Endothelial cell (in vitro differentiated cells): ENCODE data around the gene TMEM256. TPM values are rescaled to one million over a fixed set of nuclear protein-coding genes. Genes with fewer than 3 reads are reported as not detected.

ENCODE experiments used
- DNase-seq: peaks from one replicate; pipeline ENCODE4 v3.0.0; 2021; ENCODE audit warnings: low spot score
- H3K27ac Mint-ChIP-seq: one replicate; pipeline ENCODE4 v1.8.0; 2021; ENCODE audit warnings: mixed read lengths, inconsistent platforms; ENCODE audit not compliant: unreplicated experiment
- H3K27me3 Mint-ChIP-seq: one replicate; pipeline ENCODE4 v1.8.0; 2021; ENCODE audit warnings: mild to moderate bottlenecking, moderate library complexity, mixed read lengths, inconsistent platforms; ENCODE audit not compliant: unreplicated experiment
- H3K36me3 Mint-ChIP-seq: one replicate; pipeline ENCODE4 v1.8.0; 2021; ENCODE audit warnings: mild to moderate bottlenecking, low read depth, mixed read lengths, inconsistent platforms; ENCODE audit not compliant: unreplicated experiment
- H3K4me1 Mint-ChIP-seq: one replicate; pipeline ENCODE4 v1.8.0; 2021; ENCODE audit warnings: mild to moderate bottlenecking, mixed read lengths, inconsistent platforms; ENCODE audit not compliant: unreplicated experiment
- H3K4me3 Mint-ChIP-seq: one replicate; pipeline ENCODE4 v1.8.0; 2021; ENCODE audit warnings: mild to moderate bottlenecking, mixed read lengths, inconsistent platforms; ENCODE audit not compliant: unreplicated experiment
- H3K9me3 Mint-ChIP-seq: one replicate; pipeline ENCODE4 v1.8.0; 2021; ENCODE audit warnings: mixed read lengths, inconsistent platforms; ENCODE audit not compliant: unreplicated experiment
- CTCF ChIP-seq: fragments of 200-600 bp; sonication (generic); IDR thresholded peaks from one replicate; pipeline ENCODE4 v1.5.0; 2021; ENCODE audit warnings: antibody characterized with exemption; ENCODE audit not compliant: unreplicated experiment
- total RNA-seq: library from RNA; stranded (reverse); fragmentation: NEBNext Ultra II Directional; extraction: Animal tissue kit (Norgen Biotek cat#: 25700); gene quantifications from one replicate; pipeline ENCODE4 v1.2.1, GENCODE V29; 2021; ENCODE audit not compliant: unreplicated experiment

The TMEM256 gene
- total RNA-seq, 1 donor from 2014 or later = 94.7 TPM

GRCh38 chr17:7408252-7408727, 4.4 kb upstream of the TMEM256 start:
- H3K36me3 Mint-ChIP-seq = peaks cover 17% of the 10 kb centered on the region
- H3K4me1 Mint-ChIP-seq = peaks cover 28% of the 10 kb centered on the region
- peaks cover 13% of the 10 kb centered on the region for H3K27me3 Mint-ChIP-seq
- H3K27ac Mint-ChIP-seq = no peak overlapping the region
- DNase-seq = no peak
- H3K4me3 Mint-ChIP-seq = no peak overlapping the region
- no peak for TF ChIP-seq CTCF
- H3K9me3 Mint-ChIP-seq = no peaks in the 10 kb centered on the region

DNA sequence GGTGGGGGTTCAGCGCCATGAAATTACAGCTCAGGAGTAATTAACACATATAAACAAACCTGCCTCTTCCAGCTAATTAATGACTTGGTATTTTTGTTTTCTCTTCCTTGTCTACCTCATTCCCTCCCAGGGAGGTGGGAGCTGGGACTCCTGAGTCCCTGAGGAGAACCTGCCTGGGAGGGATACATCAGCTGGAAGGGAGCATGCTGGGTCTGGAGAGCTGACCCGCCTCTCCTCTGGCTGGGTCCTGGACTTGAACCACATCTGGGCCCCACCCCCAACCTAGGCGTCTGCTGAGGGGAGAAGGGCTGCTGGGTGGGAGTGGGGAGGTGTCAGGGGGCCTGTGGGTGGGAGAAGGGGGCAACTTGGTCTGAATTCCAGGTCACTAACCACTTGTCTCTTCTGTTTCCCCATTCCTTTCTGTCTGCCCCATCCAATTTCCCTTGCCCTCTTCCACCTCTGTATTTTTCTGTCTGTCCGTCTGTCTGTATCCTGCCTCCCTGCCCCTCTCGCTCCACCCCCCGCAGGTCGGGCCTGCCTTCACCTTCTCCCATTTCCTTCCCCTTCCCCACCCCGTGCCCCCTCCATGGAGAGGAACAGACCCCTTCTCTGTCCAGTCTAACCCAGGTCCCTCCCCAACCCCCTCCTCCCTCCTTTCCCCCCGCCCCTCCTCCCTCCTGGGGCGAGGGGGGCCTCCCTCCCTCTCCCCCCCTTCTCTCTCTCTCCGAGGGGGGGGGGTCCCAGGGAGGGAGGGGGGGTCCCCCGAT, 3.8 kb upstream of the TMEM256 start, which contains the start of gene NLGN2:
Gene NLGN2 (plus strand): TSS at position 361 of the 767 bp plus-strand sequence. CDS start 411 bp downstream, outside the sequence.
- Mint-ChIP-seq H3K36me3 (peaks cover 17% of the 10 kb centered on the region), H3K27me3 (peaks cover 13% of the 10 kb centered on the region), H3K27ac (no peak within 1 kb of the TSS), H3K9me3 (no peaks in the 10 kb centered on the region), H3K4me3 (no peak within 1 kb of the TSS), H3K4me1 (peaks cover 29% of the 10 kb centered on the region)
- DNase-seq = no peak
- no peak for TF ChIP-seq CTCF

- no peak for DNase-seq
- no peak overlapping the region for H3K4me3 Mint-ChIP-seq
- peaks cover 13% of the 10 kb centered on the region for H3K27me3 Mint-ChIP-seq
- H3K9me3 Mint-ChIP-seq = no peaks in the 10 kb centered on the region
- H3K27ac Mint-ChIP-seq = no peak overlapping the region
- peaks cover 24% of the 10 kb centered on the region for H3K4me1 Mint-ChIP-seq
- H3K36me3 Mint-ChIP-seq = peaks cover 17% of the 10 kb centered on the region
- no peak for TF ChIP-seq CTCF
Measured at GRCh38 chr17:7407082-7407481, 3.2 kb upstream of the TMEM256 start.

GRCh38 chr17:7406235-7406825, 2.4 kb upstream of the TMEM256 start:
- no peak for DNase-seq
- peak overlapping the region; percentile 94 for H3K4me3 Mint-ChIP-seq
- peaks cover 13% of the 10 kb centered on the region for H3K27me3 Mint-ChIP-seq
- peaks cover 17% of the 10 kb centered on the region for H3K36me3 Mint-ChIP-seq
- peak overlapping the region; percentile 21 for H3K27ac Mint-ChIP-seq
- no peak for TF ChIP-seq CTCF
- no peaks in the 10 kb centered on the region for H3K9me3 Mint-ChIP-seq
- peaks cover 28% of the 10 kb centered on the region for H3K4me1 Mint-ChIP-seq
